HG03025 (cell line): Measurements from ENCODE around the gene PPP1R3D.
"Not testable (repeated sequence)": the region's sequence is repeated elsewhere in the genome, so short reads cannot be mapped to it uniquely, and the experiment has no call there.

ENCODE experiments used
- ATAC-seq: cut with Tn5 transposase; IDR thresholded peaks from one replicate; pipeline ENCODE4 v1.9.1; 2021; ENCODE audit warnings: mild to moderate bottlenecking, moderate library complexity; ENCODE audit not compliant: unreplicated experiment, low FRiP score

The PPP1R3D gene, protein sequence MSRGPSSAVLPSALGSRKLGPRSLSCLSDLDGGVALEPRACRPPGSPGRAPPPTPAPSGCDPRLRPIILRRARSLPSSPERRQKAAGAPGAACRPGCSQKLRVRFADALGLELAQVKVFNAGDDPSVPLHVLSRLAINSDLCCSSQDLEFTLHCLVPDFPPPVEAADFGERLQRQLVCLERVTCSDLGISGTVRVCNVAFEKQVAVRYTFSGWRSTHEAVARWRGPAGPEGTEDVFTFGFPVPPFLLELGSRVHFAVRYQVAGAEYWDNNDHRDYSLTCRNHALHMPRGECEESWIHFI

DNA sequence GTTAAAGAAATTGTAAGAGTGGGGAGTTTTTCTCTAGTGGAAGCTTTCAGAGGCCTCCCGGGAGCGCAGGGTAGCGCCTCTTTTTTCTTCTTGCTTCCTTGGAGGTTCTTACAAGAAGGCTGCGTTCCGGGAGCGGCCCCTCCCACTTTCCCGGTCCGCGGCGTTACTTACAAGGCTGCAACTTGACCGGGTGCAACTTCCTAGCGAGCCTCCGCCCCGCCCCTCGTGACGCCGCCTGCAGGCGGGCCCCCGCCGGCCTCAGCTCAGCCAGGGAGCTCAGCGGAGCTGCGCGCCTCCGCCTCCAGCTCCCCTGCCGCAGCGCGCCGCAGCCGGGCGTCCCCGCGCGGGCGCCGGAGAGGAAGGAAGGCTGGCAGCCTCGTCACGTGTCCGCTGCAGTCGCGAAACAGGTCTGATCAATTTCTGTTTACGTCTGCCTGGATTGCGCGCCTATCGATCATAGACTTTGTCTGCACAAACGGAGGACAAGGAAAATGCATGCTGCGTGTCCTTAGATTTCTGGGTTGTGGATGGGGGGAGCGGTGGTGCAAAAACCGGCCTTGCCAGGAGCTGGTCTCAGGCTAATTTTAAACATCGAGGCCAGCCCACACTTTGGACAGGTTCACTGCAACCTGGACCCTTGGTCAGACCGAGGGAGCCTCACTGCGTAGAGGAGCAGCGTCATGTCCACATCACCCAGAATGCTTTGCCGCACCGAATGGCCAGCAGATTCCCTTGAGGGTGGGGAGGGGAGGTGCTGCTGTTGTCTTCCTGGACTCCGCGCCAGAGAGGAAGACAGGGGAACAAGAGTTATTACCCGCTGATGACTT is at the start of gene PPP1R3D, which contains the start of gene FAM217B:
TSS of gene PPP1R3D (minus strand) at position 177 of the 827 bp plus-strand sequence. CDS start 374 bp downstream, outside the sequence.
TSS of gene FAM217B (plus strand) at position 261 of the 827 bp plus-strand sequence. CDS start 3,555 bp downstream, outside the sequence.
- peak; percentile 96 for ATAC-seq

DNA sequence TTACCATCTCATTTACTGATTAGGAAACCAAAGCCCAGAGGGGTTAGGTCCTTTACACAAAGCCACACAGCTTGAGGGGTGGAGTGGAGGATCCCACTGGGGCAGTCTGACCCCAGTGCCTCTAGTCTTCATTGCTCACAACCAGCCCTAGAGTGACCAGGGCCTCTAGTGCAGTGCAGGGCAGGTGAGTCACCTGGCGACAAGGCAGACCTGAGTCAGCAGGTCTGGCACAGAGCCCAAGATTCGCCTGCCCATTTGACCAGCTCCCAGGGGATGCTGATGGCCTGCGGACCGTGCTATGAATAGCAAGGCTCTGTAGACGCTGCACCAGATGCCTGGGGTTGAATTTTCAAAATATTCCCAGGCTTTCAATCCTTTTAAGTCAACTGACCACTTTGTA is 48.0 kb upstream of the PPP1R3D start:
- ATAC-seq = no peak

DNA sequence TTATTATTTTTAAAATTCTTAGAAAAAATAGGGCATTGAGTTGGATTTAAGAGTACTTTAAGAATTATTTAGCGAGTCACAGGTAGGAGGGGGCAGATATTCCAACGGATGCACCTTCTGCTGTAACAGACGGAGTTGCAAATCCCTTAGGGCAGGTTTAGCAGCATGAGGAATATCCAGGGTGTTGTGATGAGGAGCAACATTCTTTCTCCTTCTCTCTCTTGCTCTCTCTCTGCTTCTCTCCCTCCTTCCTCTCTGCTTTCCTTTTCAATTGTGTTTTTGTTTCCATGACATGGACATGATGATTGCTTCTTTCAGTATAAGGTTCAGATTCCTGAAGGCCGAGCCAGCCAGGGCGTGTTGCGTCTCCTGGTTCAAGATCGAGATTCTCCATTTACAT is 47.0 kb upstream of the PPP1R3D start:
- no peak for ATAC-seq

DNA sequence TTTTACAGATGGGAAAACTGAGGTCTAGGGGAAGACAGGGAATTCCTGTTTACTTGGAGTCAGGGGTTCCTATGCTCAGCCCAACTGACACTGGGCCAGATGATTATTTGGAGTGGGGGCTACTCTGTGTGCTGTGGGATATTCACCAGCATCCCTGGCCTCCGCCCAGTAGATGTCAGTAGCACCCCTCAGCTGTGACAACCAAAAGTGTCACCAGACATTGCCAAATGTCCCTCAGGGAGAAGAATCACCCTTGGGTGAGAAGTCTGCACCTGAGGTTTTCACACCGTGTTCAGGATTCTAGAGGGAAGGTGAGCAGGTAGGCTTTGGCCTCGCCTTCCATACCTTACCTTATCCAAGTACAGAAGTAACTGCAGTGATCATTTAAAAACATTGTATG is 45.8 kb upstream of the PPP1R3D start:
- no peak for ATAC-seq

DNA sequence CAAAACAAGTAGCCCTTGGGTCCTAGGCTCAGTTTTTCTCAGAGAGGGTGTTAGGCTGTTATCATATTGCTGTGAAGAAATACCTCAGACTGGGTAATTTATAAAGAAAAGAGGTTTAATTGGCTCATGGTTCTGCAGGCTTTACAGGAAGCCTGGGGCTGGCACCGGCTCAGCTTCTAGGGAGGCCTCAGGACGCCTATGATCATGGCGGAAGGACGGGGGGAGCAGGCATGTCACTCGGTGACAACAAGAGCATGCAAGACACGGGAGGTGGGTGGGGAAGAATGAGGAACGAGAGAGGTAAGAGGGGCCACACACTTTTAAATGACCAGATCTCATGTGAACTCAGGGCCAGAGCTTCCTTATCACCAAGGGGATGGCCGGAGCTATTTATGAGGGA is 45.1 kb upstream of the PPP1R3D start:
- ATAC-seq = no peak

DNA sequence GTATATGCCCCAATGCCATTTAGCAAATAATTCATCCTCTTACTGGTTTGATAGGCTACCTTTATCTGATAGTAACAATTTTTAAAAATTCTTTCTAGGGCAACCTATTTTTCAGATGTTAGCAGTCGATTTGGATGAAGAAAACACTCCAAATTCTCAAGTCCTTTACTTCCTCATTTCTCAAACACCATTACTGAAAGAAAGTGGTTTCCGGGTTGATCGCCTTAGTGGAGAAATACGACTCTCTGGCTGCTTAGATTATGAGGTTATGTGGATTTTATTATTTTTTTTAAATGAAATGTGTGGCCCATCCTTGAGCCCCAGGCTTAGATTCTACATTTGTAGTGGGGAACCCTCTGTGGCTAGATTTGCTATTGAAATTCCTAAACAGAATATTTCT is 44.4 kb upstream of the PPP1R3D start:
- no peak for ATAC-seq

DNA sequence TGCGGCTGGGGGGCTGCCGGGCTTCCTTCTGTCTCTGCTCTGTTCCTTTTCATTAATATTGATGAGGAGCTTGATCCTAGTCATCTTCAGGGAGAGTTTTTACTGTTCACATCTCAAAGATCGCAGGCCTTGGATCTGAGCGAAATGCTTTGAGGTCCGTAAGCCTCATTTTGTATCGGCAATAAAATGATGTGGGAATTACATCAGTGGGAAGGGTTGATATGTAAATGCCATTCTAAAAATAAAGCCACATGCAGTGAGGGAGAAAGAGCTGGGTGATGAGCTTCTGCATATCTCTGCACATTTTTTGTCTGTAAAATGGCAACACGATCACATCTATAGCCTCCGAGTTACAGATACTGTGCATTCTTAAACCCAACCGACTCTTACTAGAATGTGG is 43.0 kb upstream of the PPP1R3D start:
- no peak for ATAC-seq

DNA sequence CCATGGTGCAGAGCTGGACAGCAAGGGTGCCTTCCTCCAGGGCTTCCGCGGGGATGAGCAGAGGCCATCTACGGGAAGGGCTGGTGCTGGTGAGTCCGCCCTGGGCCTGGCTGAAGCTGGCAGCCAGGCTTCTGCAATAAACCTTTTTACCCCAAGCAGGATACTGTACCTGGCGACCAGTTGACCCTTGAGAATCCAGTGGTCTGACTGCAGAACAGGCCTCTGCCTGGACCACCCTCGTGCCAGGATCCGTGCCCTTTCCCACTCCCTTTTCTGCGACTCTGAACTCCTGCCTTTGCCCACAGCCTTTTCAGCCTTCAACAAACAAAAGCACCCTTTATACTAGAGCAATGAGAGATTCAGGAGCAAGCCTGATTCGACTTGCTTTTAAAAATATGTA is 37.0 kb upstream of the PPP1R3D start:
- no peak for ATAC-seq

DNA sequence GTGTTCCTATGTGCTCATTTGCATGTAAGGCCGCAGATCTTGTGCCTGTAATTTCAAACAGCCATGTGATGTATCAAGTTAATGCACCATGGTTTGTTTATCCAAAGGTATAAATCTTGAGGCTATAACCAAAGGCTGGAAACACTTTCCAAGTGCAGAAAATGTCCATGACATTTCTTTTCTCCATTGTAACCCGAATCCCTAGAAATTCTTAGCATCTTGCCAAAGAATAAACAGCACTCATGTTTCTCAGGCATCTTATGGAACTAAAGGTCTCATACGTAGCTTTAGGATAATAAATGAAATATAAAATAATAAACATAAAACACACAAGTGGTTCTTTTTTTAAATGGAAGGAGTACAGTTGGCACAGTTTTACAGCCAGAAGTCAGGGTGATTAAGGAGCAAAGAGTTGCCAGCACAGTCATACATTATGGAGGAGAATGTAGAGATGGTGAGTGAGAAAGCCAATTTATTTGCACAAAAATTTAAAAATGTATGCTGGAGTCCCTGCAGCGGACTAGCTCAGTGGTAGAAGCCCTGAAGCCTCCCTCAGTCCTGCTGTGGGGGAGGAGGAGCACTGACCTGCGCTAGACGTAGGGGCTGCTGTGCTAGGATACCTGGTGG is 36.2 kb upstream of the PPP1R3D start:
- no peak for ATAC-seq

DNA sequence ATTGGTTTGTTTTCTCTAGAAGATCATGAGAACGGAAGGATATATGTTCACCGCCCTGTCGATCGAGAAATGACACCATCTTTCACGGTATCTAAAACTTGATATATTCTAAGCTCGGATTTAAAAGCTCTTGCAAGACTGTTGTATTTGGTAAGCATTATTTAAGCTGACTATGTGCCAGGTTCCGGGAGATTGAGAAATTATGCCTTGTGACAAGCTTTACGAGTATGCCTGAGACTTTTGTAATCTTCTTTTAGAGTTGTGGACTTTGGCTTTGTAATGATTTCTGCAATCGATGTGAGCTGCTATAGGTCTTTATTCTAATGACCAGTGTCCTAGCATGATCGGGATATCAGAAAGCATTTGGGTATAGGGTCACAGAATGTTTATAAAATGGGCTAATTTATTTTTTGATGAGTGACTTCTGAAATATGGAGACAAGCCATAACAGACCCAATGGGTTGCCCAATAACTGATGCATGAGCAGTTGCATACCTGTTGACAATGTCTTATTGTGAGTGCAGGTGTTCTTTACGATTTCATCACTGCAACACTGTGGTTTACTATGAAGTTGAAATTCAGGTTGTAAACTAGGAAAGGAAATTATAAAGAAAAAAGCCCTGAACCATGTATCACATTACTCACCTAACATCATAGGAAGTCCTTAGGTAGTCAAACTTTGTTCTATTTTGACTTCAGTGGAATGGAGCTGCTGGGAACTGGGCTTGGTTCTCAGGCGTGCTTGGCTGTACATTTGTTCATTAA is 32.1 kb upstream of the PPP1R3D start:
- ATAC-seq = no peak

DNA sequence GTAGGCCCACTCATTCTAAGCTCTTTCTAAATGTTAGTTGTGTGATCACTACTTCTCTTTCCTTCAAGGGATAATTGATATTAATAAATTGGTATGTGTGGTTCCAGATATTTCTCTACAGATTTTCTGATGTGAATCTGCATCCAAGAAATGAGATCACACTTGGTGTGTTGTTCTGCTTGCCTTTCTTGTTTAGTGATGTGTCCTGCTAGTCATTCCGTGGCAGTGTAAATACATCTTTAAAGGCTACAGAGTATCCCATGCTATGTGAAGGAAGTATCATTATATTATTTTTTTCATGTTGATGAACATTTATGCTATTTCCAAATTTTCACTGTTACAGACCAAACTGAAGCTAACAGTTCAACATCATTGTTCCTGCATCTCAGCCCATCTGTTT is 31.3 kb upstream of the PPP1R3D start:
- ATAC-seq = no peak

DNA sequence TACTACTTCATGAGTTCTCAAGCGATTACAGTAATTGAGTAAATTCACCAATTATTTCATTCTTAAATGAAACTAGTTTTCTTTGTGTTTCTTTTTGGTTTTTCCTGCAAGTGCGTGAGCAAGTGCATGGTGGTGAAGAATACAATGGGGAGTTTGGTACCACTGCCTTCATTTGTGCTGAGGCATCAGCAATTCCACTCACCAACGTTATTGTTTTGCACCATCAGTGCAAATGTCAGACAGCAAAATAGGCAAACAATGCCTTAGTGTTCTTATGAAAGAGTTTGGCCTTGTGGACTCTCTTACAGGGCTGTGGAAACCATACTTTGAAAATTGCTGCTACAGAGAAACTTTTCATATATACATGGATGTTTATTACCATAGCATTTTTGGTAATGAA is 26.3 kb upstream of the PPP1R3D start:
- ATAC-seq = no peak

DNA sequence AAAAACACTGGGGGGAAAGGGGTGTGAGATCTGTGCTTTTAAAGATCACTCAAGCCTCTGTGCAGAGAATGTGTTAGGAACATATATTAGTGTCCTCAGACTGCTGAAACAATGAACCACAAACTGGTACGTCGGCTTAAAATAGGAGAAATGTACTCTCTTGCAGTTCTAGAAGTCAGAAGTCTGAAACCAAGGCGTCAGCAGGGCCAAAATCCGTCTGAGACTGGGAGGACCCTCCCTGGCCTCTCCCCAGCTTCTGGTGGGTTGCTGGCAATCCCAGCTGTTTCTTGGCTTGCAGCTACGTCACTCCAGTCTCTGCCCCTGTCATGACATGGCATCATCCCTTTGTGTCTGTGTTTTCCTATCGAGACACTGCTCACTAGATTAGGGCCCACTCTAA is 22.1 kb upstream of the PPP1R3D start:
- ATAC-seq = no peak

DNA sequence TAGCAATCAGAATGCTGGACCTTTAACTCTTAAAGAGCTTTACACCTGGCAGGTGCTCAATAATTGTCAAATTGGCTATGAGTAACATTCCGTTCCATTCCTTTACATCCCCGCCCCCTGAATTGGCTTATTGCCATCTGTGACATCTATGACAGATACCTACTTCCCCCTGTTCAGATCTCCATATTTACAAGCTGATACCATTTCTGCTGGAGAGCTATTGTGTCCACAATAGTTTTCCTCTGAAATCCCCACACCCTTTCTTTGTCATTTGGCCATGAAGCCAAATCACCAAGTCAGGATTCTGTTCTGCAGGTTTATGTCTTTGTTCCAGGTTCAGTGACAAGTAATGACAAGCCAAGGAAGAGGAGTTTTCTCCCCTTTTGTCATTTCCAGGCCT is 21.3 kb upstream of the PPP1R3D start:
- ATAC-seq = no peak

DNA sequence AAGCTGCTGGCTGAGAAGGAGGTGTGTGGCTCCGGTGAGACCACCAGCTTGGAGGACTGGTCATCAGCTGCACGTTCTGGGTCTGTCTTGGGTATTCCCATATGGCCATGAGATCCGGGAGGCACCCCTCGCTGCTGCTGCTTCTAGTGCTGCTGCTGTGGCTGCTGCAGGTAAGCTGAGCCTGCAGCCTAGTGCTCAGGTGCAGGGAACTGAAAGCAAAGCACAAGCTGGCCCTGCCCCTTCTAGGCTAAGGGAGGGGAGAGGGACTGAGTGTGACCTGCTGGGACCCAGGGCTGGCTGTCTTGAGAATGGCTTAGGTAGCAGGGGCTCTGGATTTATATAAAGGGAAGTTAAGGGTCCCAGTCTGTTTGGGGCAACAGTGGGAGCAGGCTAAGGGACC is 18.5 kb upstream of the PPP1R3D start:
- no peak for ATAC-seq

DNA sequence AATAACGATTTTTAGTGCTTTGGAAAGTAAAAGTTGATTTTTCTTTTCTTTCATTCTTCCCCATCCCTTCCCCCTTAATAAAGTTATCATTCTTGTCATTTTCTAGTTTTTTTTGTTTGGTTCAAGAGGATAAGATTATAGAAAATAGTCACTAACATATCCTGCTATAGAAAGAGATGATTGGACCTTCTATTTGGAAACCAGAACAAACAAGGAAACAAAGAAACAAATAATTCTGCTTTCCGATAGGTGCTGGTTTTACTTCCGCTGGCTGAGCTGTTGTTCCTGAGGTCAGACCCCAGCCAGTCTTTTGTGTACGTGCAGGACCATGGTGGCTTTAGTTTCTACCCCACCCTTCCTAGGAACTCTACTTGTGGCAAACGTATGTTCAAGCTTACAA is 18.0 kb upstream of the PPP1R3D start, which contains the start of gene CDH26:
TSS of gene CDH26 (plus strand) at position 301 of the 400 bp plus-strand sequence. CDS start 304 bp downstream, outside the sequence.
- no peak for ATAC-seq

DNA sequence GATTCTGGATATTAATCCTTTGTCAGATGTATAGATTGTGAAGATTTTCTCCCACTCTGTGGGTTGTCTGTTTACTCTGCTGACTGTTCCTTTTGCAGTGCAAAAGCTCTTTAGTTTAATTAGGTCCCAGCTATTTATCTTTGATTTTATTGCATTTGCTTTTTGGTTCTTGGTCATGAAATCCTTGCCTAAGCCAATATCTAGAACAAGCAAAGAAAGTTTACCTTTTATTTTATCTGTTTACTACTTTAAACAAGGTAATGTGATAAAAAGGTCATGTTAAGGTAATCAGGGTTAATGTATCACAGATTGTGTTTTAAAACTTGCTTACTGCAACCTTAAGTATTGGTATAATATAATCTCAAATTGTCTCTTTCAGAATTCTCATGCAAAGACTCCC is 17.5 kb upstream of the PPP1R3D start:
- ATAC-seq = not testable (repeated sequence)

DNA sequence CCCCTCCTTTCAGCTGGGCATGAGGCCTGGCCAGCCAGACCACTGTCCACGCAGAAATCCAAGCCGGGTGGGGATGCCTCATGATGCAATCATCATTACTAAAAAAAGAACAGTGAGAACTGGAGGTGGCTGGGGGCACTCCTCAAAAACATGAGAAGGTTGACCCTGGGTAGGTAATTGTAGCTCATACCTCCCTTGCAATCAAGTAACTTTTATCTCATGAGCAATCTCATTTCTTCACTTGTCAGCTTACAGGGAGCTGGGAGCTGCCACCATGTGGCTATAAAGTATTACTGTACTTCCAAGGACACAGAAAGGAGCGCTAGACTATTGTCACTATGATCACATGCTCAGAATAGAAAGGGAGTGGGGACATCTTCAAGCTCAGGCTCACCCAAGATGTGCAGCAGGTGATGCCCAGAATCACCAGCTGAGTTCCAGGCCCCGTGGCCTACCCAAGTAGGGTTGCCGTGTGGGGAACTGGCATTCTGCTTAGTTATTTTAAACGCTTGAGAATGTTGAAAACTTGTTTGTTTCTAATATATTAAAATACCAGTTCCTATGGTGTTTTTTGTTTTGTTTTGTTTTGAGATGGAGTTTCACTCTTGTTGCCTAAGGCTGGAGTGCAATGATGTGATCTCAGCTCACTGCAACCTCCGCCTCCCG is 15.2 kb upstream of the PPP1R3D start:
- ATAC-seq = no peak

DNA sequence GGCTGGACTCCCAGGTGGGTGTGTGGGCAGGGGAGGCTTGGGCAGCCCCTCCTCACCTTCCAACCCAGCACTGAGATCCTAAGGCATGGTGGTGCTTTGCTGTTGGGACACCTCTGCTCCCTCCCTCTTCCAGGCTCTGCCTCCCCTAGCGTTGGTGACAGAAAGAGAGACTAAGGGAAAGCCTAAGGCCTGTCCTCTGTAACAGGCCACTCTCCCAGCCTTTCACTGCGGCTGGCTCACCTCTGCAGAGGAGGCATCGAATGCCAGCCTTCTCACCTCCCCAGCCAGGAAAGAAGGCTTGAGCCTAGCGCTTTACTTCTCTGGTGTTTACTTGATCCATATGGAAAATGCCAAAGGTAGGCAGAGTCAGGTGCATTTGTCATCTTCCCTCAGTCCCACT is 14.6 kb upstream of the PPP1R3D start:
- ATAC-seq = no peak

DNA sequence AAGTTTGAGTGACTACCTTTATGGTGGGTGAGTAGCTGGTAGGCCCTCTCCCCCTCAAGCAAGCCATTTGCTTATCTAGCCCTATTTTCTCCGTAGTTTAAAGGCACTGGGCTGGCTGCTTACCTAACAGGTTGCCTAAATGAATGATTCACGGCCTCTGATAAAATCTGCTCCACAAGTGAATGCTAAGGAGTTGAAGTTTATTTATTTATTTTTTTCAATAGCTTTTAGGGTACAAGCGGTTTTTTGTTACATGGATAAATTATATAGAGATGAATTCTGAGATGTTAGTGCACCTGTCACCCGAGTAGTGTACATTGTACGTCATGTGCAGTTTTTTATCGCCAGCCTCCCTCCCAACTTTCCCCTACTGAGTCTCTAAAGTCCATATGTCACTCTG is 9.8 kb upstream of the PPP1R3D start:
- ATAC-seq = no peak
